Measurements from ENCODE around the gene PARP11.

The PARP11 gene

GRCh38 chr12:3770891-3771290 is 102.3 kb downstream of the PARP11 start:
- no peak for TF ChIP-seq CTCF (IDR thresholded peaks at IDR 0.05; ENCODE audit: low read depth, low read length)
- no peak overlapping the region for H3K4me3 ChIP-seq (ENCODE audit: low read depth, low read length)

- TF ChIP-seq CTCF (IDR thresholded peaks at IDR 0.05; ENCODE audit: low read depth, low read length): no peak
These were observed 104.2 kb downstream of the PARP11 start for GRCh38 chr12:3768911-3769447.

GRCh38 chr12:3761116-3761735 is 112.0 kb downstream of the PARP11 start:
- TF ChIP-seq CTCF (IDR thresholded peaks at IDR 0.05; ENCODE audit: low read depth, low read length): no peak
- H3K4me3 ChIP-seq (ENCODE audit: low read depth, low read length): no peak overlapping the region

More at GRCh38 chr12:3768911-3769447, 104.2 kb downstream of the PARP11 start:
- H3K4me3 ChIP-seq (ENCODE audit: low read depth, low read length): no peak overlapping the region

GRCh38 chr12:3759878-3760277 is 113.3 kb downstream of the PARP11 start:
- TF ChIP-seq CTCF (IDR thresholded peaks at IDR 0.05; ENCODE audit: low read depth, low read length): no peak
- H3K4me3 ChIP-seq (ENCODE audit: low read depth, low read length): no peak overlapping the region

All from WI38 (cell line).